Measurements from ENCODE around the gene RBM23.

GRCh38 chr14:22925513-22925912 lies 6.6 kb upstream of the RBM23 start:
- TF ChIP-seq POLR2A (IDR thresholded peaks at IDR 0.05; ENCODE audit: low read depth, low read length) (no peak), TAF1 (IDR thresholded peaks at IDR 0.05; ENCODE audit: borderline replicate concordance, low read depth, low read length) (no peak), POLR2AphosphoS5 (IDR thresholded peaks at IDR 0.05; ENCODE audit: low read depth, low read length) (no peak)
